GM18867 (cell line): ENCODE results near the gene SLC25A47.
"Not testable (repeated sequence)": the region's sequence is repeated elsewhere in the genome, so short reads cannot be mapped to it uniquely, and the experiment has no call there.

Experiments
- ATAC-seq: cut with Tn5 transposase; IDR thresholded peaks from one replicate; pipeline ENCODE4 v1.9.1; 2021; ENCODE audit warnings: mild to moderate bottlenecking, moderate library complexity; ENCODE audit not compliant: unreplicated experiment

The SLC25A47 gene

GRCh38 chr14:100304825-100305323, 18.3 kb upstream of the SLC25A47 start:
- ATAC-seq: no peak

GRCh38 chr14:100305324-100306100, 17.6 kb upstream of the SLC25A47 start:
- ATAC-seq: no peak

DNA sequence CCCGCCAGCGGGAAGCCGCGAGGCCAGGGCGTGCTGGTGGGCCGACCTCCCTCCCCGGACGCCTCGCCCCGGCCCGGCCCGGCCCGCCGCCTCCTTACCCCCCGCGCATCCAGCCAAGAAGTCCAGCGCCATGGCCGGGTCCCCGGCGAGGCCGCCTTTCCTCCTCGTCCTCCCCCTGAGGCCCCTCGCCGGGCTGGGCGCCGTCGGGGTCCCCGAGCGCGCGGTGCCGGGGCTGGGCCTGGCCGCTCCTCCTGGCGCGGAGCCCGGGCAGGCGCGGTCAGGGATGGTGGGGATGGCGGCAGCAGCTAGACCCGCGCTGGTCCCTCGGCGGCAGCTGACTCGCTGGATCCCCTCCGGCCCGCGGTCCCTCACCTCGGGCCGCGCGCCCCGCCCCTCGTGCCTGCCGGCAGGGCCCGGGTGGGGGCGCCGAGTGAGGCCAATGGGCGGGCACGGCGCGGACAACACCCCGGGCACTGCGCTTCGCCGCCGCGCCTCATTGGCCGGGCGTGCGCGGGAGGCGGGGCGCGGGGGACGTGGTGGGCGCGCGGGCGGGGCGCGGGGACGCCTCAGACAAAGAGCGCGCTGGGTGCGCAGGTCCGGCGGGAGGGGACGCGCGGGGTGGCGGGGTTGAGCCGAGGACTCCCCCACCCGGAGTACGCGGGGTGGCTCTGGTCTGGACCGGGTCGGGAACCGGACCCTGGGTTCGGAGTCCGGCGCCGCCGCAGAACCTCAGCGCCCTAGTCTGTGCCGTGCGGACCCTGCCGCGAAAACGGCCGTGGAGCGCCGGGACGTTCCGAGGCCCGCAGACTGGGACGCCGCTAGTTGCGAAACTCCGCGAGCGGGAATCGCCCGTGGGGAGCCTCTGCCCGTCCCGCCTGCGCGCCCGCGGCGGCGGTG, 16.8 kb upstream of the SLC25A47 start, which contains the start of gene SLC25A29:
Gene SLC25A29 (minus strand): TSS at position 344 of the 897 bp plus-strand sequence. CDS start 212 bp downstream, at position 132.
- peak; percentile 89 for ATAC-seq

DNA sequence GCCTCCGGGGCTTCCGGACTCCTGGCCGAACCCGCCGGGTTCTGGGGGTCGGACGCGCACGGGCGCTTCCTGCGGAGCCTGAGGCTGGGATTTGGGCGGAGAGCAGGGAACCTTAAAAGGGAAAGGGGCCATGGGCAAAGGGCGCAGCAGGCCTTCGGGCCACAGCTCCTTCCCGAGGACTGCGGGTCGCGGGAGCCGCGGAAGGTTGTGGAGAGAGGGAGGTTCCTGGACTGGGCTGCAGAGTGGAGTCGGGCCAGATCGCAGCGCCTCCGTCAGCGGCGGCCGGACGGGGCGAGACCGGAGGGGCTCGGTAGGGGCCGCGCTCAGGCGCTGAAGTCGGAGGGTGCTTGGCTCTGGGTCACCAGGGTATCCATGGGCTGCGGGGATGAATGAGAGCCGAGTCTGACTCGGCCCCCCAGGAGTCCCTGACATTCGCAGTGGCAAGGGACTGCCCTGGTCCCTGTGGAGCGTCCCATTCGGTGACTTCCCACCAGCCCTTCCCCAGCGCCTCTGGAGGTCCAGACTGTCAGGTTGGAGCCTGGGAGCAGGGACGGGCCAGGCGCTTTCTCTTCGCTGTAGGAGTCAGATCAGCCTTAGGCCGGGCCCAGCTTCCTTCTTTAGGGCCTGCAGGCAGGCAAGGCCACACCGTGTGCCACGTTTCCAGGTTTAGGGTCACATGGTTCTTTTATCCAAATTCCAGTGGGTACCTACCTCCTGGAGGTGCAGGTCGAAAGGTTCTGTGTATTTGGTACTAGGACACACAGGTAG, 16.0 kb upstream of the SLC25A47 start:
- ATAC-seq: no peak

DNA sequence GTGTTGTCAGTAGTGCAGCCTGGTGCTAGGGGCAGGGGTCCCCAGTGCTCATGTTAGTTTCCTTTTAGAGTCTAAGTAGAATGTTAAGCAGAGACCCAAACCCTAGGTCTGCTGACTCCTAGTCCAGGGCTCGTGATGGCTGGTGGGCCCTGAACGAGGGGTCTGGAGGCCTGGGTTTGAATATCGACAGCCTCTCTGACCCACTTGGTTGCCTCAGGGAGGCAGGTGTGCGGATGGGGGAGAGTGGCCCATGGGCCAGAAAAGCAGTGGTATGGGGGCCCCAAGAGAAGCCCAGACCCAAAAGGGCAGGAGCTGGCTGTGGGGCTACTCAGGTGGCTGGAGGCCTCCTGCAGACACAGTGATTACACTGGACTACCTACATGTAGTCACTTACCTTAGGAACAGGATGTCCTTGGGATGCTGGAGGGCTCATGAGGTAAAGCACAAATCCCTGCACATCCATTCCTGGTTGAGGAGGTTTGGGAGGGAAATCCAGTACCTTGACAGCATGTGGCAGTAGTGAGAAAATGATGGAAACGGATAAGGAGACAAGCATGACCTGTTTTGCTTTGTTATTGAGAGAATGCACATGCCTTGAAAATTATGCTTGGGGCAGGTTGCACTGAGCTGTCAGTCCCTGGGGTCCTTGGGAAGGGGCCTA, 15.2 kb upstream of the SLC25A47 start:
- no peak for ATAC-seq

GRCh38 chr14:100308427-100308792, 14.7 kb upstream of the SLC25A47 start:
- ATAC-seq: not testable (repeated sequence)

DNA sequence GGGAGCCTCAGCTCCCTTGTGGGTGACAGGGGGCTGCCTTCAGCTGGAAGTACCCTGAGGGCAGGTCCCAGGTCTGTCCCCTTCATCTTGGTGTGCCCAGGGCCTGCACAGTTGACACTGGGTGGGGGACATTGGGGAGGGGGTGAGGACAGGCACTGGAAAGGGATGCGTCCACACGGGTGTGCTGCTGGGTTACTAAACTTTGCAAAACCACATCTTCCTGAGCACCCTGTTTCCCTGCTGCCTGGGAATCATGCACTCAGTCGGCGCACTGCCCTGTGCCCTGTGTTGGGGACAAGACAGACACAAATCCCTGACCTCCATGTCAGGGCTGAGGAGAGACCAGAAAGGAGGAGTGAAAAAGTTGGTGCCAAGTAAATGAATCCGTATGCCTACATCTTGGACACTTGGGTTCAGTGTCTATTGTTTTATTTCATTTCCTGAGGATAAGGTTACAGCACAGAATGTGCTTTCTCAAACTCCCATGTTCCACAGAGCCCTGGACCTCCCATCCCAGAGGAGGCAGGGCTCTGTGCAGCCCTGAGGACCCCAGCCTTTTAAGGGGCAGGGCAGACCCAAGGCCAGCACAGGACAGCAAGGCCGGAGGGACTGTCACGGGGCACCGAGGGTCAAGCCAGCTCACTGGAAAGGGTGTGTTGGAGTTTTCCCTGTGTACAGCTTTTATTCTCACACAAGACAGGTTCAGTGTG, 14.0 kb upstream of the SLC25A47 start:
- no peak for ATAC-seq

DNA sequence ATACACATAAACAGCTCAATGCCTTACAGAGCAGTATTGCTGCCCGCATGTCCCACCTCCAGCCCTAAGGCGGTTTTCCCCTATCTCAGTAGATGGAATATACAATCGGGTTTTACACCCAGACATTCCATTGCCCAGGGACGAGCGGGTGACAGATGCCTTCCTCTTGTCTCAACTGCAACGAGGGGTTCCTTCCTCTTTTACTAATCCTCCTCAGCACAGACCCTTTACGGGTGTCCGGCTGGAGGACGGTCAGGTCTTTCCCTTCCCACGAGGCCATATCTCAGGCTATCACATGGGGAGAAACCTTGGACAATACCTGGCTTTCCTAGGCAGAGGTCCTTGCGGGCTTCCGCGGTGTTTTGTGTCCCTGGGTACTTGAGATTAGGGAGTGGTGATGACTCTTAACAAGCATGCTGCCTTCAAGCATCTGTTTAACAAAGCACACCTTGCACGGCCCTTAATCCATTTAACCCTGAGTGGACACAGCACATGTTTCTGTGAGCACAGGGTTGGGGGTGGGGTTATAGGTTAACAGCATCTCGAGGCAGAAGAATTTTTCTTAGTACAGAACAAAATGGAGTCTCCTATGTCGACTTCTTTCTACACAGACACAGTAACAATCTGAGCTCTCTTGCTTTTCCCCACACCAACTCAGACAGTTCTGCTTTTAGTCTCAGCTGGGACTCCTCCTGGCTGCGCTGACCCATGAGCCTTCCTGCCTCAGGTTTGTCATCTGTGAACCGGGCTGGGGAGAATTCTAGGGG, 10.8 kb upstream of the SLC25A47 start:
- ATAC-seq: not testable (repeated sequence)

- no peak for ATAC-seq
Observed at GRCh38 chr14:100312877-100313400, 10.2 kb upstream of the SLC25A47 start.

GRCh38 chr14:100313464-100314230, 9.5 kb upstream of the SLC25A47 start:
- no peak for ATAC-seq

GRCh38 chr14:100314724-100315123, 8.4 kb upstream of the SLC25A47 start:
- no peak for ATAC-seq

GRCh38 chr14:100317389-100317788, 5.8 kb upstream of the SLC25A47 start:
- ATAC-seq: no peak

- ATAC-seq: peak; percentile 81
Observed at GRCh38 chr14:100317912-100318808, 5.0 kb upstream of the SLC25A47 start.

DNA sequence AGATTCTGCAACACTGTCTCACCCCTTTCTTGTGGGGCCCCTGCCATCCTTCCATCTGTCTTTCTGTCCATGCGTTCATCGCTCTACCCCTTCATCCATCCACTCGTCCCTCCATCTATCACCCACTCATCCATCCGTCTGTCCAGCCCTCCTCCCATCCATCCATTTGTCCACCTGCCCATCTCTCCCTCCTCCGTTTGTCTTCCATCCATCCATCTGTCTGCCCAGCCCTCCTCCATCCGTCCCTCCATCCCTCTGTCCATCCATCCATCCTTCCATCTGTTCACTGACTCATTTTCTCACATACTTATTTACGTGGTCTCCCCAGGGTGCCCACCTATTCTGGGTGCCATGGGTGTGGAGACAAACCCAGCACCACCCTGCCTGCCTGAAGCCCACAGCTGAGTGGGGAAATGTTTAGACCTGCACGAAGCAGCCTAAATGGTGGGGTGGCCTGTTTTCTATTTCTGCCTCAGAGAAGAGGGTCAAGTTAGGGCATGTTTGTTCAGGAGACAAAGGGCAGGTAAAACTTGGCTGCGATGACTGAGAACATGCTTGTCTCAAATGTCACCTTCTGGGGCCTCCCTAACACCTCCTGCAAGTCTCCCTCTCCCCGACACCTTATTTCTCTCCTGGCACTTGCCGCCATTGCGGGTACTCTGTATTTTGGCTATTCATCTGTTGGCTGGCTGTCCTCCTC, 2.8 kb upstream of the SLC25A47 start:
- no peak for ATAC-seq

DNA sequence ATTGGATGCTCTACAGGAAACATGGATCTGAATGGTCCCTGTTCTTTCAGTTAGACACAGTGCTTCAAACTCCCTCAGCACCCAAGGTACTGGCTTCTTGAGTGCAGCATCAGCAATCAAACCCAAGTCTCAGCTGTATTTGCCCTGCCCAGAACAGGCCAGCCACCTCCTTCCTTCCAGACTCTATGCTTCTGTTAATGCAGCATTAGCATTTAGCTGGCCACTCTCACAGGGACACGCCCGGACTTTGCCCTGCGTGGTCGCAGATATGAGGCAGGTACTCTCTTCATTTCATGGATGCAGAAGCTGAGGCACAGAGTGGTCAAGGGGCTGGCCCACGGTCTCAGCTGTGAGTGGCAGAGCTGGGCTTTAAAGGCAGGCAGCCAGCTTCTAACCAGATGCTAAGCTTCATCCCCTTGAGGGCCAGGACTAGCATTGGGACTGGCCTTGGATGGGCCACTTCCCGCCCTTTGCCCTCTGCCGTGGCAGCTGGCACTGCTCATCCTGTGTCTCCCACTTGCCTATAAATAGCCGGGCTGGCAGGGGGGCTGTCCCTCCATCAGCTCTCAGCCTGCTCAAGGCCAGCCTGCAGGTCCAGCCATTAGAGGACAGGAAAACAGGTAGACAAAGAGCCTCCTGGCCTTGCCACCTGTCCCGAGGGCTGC, 1.5 kb upstream of the SLC25A47 start:
- ATAC-seq: no peak
